ENCODE data around the gene KCNQ5. TPM values are rescaled to one million over a fixed set of nuclear protein-coding genes. Genes with fewer than 3 reads are reported as not detected.
"Not testable (repeated sequence)": the region's sequence is repeated elsewhere in the genome, so short reads cannot be mapped to it uniquely, and the experiment has no call there.

Gene KCNQ5
- total RNA-seq, 1 experiment from 2014 or later = 9.4 TPM

GRCh38 chr6:73180763-73181619 lies 559.1 kb downstream of the KCNQ5 start:
- ChIA-PET POLR2A (no interaction called here), CTCF (interaction anchor here (1.6 kb wide), 1 partner anchor 565 kb away, joined by 4 read pairs; no protein-coding TSS in a partner anchor)
- Histone ChIP-seq H3K27me3 (ENCODE audit: control insufficient read depth, insufficient read depth, low read length) (no peaks in the 10 kb centered on the region), H3K4me1 (ENCODE audit: control insufficient read depth, insufficient read depth, low read length) (peaks cover 4% of the 10 kb centered on the region; the same call in 1 of the 2 replicates), H3K36me3 (ENCODE audit: control insufficient read depth, insufficient read depth, low read length) (no peaks in the 10 kb centered on the region), H3K9me3 (ENCODE audit: control insufficient read depth, insufficient read depth, low read depth, low read length) (no peaks in the 10 kb centered on the region), H3K27ac (ENCODE audit: low read length) (no peak overlapping the region), H3K4me3 (ENCODE audit: low read depth in 2 of 2, low read length in 2 of 2) (no peak overlapping the region; a peak in 1 of 4 replicates)
- no TSS peak for BruUV-seq (replicated peaks)
- ATAC-seq (peak; percentile 94), DNase-seq (ENCODE audit: low read depth, low spot score) (peak; percentile 63)
- in situ Hi-C loops (cut with HindIII; ENCODE audit: low pct_unique_long_range_greater_than_20kb, low sequenced_read_pairs) = no loop called here
- TF ChIP-seq CTCF (IDR thresholded peaks at IDR 0.05) = peak; percentile 86
- no peak for TF ChIP-seq POLR2AphosphoS5 (IDR thresholded peaks at IDR 0.05; ENCODE audit: low read depth, low read length)
- intact Hi-C loops (cut with micrococcal nuclease; ENCODE audit: unreplicated experiment) = loop anchor here (1.0 to 10.0 kb wide), 3 partner anchors 144 to 769 kb away; no protein-coding TSS in a partner anchor

- Histone ChIP-seq H3K4me1 (ENCODE audit: control insufficient read depth, insufficient read depth, low read length) (peaks cover 4% of the 10 kb centered on the region; the same call in 1 of the 2 replicates), H3K36me3 (ENCODE audit: control insufficient read depth, insufficient read depth, low read length) (no peaks in the 10 kb centered on the region), H3K27me3 (ENCODE audit: control insufficient read depth, insufficient read depth, low read length) (no peaks in the 10 kb centered on the region), H3K9me3 (ENCODE audit: control insufficient read depth, insufficient read depth, low read depth, low read length) (no peaks in the 10 kb centered on the region), H3K27ac (ENCODE audit: low read length) (no peak overlapping the region), H3K4me3 (ENCODE audit: low read depth in 2 of 2, low read length in 2 of 2) (no peak overlapping the region)
- ChIA-PET CTCF (no interaction called here), POLR2A (no interaction called here)
- TF ChIP-seq POLR2AphosphoS5 (IDR thresholded peaks at IDR 0.05; ENCODE audit: low read depth, low read length) (no peak), CTCF (IDR thresholded peaks at IDR 0.05) (no peak), REST (IDR thresholded peaks at IDR 0.05; ENCODE audit: insufficient read depth in 1 of 2, low read depth in 2 of 2, low read length in 1 of 2) (no peak), TCF7L2 (IDR thresholded peaks at IDR 0.05; ENCODE audit: low read depth, low read length) (no peak)
- DNase-seq (ENCODE audit: low read depth, low spot score) = no peak
- intact Hi-C loops (cut with micrococcal nuclease; ENCODE audit: unreplicated experiment) (loop anchor here (10.0 kb wide), 1 partner anchor 143 kb away; no protein-coding TSS in a partner anchor), in situ Hi-C loops (cut with HindIII; ENCODE audit: low pct_unique_long_range_greater_than_20kb, low sequenced_read_pairs) (no loop called here)
- BruUV-seq (replicated peaks) = no TSS peak
- ATAC-seq = no peak
Measured at GRCh38 chr6:73182021-73182607, 560.2 kb downstream of the KCNQ5 start.

- BruUV-seq (replicated peaks); in situ Hi-C loops (cut with HindIII; ENCODE audit: low pct_unique_long_range_greater_than_20kb, low sequenced_read_pairs); intact Hi-C loops (cut with micrococcal nuclease; ENCODE audit: unreplicated experiment); CTCF ChIA-PET; H3K4me3 ChIP-seq (ENCODE audit: low read depth in 2 of 2, low read length in 2 of 2); H3K36me3 ChIP-seq (ENCODE audit: control insufficient read depth, insufficient read depth, low read length); ATAC-seq; DNase-seq (ENCODE audit: low read depth, low spot score); H3K9me3 ChIP-seq (ENCODE audit: control insufficient read depth, insufficient read depth, low read depth, low read length); POLR2A ChIA-PET; H3K27me3 ChIP-seq (ENCODE audit: control insufficient read depth, insufficient read depth, low read length); H3K27ac ChIP-seq (ENCODE audit: low read length); H3K4me1 ChIP-seq (ENCODE audit: control insufficient read depth, insufficient read depth, low read length): not testable (repeated sequence)
Measured at GRCh38 chr6:73193302-73193701, 571.4 kb downstream of the KCNQ5 start.

All from Panc1 (cell line).